Measurements from ENCODE around the gene PDS5A.
"Not testable (repeated sequence)": the region's sequence is repeated elsewhere in the genome, so short reads cannot be mapped to it uniquely, and the experiment has no call there.

The PDS5A gene

DNA sequence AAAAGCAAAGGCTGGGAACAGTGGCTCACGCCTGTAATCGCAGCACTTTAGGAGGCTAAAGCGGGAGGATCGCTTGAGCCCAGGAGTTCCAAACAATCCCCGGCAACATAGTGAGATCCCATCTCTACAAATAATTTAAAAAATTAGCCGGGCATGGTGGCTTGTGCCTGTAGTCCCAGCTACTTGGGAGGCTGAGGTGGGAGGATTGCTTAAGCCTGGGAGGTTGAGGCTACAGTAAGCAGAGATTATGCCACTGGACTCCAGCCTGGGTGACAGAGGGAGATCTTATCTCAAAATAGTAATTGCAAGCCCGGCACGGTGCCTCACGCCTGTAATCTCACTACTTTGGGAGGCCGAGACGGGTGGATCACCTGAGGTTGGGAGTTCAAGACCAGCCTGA is 139.3 kb downstream of the PDS5A start:
- DNase-seq (ENCODE audit: low read depth in 2 of 2), result not testable (repeated sequence)

DNA sequence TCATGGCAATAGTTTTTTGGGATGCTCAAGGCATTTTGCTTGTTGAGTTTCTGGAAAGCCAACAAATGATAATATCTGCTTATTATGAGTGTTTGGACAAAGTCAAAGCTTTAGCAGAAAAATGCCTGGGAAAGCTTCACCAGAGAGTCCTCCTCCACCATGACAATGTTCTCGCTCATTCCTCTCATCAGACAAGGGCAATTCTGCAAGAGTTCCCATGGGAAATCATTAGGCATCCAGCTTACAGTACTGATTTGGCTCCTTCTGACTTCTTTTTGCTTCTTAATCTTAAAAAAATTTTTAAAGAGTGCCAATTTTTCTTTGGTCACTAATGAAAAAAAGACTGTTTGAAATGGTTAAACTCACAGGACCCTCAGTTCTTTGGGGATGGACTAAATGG is 143.4 kb downstream of the PDS5A start:
- no peak for DNase-seq (ENCODE audit: low read depth in 2 of 2)

DNA sequence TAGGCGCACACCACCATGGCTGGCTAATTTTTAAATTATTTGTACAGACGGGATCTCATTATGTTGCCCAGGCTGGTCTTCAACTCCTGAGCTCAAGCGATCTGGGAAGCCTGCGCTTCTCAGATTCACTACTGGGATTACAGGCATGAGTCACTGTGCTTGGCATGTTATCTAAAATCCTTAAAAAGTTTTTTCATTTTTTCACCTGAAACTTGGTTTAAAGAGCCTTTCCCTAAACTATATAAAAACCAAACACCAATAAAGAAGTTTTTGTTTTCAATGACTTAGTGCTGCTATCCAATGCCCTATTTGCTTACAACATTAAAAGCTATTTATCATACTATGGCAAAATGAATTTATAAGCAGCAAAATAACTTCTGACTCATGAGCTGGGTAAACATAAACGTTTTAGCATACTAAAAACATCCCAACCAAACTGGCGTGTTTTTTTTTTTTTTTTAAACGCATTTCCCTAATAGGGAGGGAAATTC is 151.9 kb downstream of the PDS5A start:
- no peak for DNase-seq (ENCODE audit: low read depth in 2 of 2)

GRCh38 chr4:39825090-39825489 is 152.6 kb downstream of the PDS5A start:
- DNase-seq (ENCODE audit: low read depth in 2 of 2), result no peak

GRCh38 chr4:39823191-39823590 is 154.5 kb downstream of the PDS5A start:
- no peak for DNase-seq (ENCODE audit: low read depth in 2 of 2)

DNA sequence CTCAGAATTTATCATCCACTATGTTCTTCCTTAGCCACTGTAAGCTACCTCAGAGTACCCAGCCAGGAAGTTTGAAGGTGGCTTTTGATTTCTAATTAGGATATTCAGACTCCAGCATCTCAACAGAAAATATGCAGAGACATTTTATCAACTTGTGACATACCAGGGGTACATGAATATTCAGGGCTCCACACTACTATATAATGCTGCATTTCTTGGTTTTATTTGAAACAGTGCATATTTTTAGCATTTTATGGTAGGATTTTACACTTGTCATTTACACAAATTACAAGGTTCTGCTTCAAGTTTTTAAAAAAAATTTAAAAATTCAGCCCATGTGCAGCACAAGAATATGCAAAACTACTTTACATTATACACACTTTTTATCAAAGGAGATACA is 155.0 kb downstream of the PDS5A start:
- no peak for DNase-seq (ENCODE audit: low read depth in 2 of 2)

DNA sequence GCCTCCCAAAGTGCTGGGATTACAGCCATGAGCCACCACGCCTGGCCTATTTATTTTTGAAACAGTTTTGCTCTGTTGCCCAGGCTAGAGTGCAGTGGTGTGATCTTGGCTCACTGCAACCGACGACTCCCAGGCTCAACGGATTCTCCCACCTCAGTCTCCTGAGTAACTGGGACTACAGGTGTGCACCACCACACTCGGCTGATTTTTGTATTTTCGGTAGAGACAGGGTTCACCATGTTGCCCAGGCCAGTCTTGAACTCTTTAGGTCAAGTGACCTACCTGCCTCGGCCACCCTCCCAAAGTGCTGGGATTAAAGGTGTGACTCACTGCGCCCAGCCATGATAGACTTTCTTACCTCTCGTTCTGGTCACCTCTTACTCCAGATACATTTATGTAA is 155.8 kb downstream of the PDS5A start:
- no peak for DNase-seq (ENCODE audit: low read depth in 2 of 2)

- DNase-seq (ENCODE audit: low read depth in 2 of 2), result no peak
These were observed 157.5 kb downstream of the PDS5A start for GRCh38 chr4:39820186-39820585.

DNA sequence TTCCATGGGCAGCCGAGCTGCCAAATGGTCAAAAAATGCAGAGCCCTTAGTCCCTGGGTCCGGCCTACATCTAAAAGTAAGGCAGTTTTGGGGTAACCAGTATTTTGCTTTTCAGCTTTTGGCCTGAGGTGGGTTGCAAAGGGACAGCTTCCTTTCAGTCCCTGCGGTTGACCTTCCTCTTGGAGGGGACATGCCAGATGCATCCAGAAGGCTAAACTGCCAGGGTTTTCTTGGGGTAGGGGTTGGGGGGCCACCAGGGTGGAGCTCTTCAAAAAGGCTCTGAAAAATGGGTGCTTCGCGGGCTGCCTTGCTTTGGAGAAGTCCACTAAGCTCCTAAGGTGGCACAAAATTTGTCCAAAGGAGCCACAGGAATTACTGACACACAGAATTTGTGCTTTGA is 159.1 kb downstream of the PDS5A start:
- no peak for DNase-seq (ENCODE audit: low read depth in 2 of 2)

- no peak for DNase-seq (ENCODE audit: low read depth in 2 of 2)
These were observed 163.1 kb downstream of the PDS5A start for GRCh38 chr4:39814403-39815185.

DNA sequence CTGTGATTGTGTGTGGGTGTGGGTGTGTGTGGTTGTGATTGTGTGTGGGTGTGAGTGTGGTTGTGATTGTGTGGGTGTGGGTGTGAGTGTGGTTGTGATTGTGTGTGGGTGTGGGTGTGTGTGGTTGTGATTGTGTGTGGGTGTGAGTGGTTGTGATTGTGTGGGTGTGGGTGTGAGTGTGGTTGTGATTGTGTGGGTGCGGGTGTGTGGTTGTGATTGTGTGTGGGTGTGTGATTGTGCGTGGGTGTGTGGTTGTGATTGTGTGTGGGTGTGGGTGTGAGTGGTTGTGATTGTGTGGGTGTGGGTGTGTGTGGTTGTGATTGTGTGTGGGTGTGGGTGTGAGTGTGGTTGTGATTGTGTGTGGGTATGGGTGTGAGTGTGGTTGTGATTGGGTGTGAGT is 163.9 kb downstream of the PDS5A start:
- DNase-seq (ENCODE audit: low read depth in 2 of 2), result not testable (repeated sequence)

- DNase-seq (ENCODE audit: low read depth in 2 of 2), result not testable (repeated sequence)
These were observed 164.7 kb downstream of the PDS5A start for GRCh38 chr4:39813033-39813432.

DNA sequence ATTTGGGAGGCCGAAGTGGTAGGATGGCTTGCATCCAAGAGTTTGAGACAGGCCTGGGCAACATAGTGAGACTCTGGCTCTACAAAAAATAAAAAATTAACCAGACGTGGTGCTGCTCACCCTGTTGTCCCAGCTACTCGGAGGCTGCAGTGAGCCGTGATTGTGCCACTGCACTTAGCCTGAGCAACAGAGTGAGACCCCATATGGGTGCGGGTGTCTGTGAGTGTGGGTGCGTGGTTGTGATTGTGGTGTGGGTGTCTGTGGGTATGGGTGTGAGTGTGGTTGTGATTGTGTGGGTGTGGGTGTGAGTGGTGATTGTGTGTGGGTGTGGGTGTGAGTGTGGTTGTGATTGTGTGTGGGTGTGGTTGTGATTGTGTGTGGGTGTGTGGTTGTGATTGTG is 165.2 kb downstream of the PDS5A start:
- DNase-seq (ENCODE audit: low read depth in 2 of 2), result no peak

DNA sequence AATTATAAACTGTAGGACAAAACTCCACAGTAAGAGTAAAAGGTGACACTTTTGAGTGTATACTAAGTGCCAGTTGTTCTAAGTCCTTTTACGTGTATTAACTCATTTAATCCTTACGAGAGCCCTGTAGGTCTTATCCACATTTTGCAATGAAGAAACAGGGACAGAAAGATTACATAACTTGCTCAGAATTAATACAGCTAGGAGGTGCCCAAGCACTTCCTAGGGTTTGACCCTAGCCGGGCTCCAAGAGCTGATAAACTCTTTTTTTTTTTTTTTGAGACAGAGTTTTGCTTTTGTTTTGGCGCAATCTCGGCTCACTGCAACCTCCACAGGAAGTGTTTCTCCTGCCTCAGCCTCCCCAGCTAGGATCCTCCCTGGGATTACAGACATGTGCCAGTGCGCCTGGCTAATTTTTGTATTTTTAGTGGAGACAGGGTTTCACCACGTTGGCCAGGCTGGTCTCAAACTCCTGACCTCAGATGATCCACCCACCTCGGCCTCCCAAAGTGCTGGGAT is 169.4 kb downstream of the PDS5A start:
- DNase-seq (ENCODE audit: low read depth in 2 of 2), result no peak

DNA sequence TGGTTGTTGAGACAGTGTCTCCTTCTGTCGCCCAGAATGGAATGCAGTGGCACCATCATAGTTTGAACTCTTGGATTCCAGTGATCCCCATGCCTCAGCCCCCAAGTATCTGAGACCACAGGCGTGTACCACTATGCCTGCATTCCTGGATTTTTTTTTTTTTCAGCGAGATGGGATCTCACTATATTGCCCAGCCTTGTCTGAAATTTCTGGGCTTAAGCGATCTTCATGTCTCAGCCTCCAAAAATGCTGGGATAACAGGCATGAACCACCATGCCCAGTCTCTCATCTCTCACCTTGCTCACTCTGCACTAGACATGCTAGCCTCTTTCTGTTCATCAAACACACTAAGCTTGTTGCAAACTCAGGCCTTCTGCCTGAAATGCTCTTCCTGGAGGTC is 175.7 kb downstream of the PDS5A start:
- DNase-seq (ENCODE audit: low read depth in 2 of 2), result no peak

DNA sequence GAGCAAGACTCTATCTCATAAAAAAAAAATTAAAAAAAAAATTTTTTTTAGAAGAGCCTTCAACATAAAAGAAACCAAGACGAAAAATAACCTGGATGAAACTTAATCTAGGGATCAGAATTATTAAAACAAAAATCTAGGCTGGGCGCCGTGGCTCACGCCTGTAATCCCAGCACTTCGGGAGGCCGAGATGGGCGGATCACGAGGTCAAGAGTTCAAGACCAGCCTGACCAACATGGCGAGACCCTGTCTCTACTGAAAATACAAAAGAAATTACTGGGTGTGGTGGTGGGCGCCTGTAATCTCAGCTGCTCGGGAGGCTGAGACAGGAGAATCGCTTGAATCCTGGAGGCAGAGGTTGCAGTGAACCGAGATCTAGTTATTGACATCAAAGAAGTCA is 184.7 kb downstream of the PDS5A start:
- DNase-seq (ENCODE audit: low read depth in 2 of 2), result not testable (repeated sequence)

- no peak for DNase-seq (ENCODE audit: low read depth in 2 of 2)
These were observed 185.2 kb downstream of the PDS5A start for GRCh38 chr4:39792529-39792928.

DNA sequence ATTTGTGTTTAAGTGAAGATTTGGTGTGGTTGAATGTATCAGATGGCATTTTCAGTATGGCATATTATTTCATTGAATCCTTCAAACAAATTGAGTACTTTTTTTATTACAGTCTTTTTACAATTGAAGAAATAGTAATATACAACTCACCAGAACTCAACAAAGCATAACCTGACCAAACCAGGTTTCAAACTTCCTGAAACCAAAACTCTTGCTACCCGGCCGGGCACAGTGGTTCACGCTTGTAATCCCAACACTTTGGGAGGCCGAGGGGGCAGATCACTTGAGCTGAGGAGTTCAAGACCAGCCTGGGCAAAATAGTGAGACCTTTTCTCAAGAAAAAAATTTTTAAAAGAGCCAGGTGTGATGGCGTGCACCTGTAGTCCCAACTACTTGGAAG is 185.6 kb downstream of the PDS5A start:
- no peak for DNase-seq (ENCODE audit: low read depth in 2 of 2)

DNA sequence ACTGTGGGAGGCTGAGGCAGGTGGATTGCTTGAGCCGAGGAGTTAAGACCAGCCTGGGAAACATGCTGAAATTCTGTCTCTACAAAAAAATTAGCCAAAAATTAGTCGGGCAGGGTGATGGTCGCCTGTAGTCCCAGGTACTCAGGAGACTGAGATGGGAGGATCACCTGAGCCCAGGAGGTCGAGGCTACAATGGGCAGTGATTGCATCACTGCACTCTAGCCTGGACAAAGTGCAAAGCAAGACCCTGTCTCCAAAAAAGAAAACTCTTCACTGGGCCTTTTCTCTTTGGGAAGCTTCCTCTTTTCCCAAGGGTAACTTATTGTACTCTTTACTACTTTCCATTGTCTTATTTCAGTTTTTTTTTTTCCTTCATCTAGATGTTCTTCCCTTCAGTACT is 190.9 kb downstream of the PDS5A start:
- DNase-seq (ENCODE audit: low read depth in 2 of 2), result no peak

DNA sequence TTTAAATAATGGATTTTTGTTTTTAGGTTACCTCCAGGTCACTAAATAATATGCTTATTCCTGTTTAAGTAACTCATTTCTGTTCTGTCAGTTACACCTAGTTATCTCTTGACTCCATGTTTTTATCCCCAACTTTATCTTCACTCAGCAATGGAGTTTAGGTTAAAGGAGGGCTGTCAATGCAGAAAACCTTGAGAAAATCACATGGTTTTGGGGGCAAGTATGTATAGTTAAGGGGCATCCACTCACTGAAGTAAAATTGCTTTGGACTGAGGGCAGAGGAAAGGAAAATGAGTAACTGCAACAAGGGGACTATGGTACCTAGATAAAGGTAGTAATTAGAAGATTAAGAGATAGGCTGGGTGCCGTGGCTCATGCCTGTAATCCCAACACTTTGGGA is 192.6 kb downstream of the PDS5A start:
- DNase-seq (ENCODE audit: low read depth in 2 of 2), result no peak

DNA sequence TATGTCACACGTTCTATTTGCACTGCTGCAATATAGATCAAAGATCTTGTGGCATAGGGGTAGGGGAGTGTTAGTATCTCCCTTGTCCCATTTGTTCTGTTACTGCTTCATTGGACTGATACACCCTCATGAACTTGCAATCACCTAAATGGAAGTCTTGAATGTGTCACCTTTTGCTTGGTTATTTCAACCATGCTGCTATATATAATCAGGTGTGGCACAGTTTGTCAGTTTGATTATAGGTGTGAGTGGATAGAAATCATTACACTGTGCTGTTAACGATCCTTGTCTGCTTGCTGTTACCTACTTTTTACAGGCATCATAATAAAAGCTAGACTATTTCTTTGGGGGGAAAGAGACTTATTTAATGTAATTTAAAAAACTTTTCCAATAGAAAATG is 195.7 kb downstream of the PDS5A start:
- not testable (repeated sequence) for DNase-seq (ENCODE audit: low read depth in 2 of 2)
